K562 (cell line): ENCODE measurements around the gene GMPR2. TPM values are rescaled to one million over a fixed set of nuclear protein-coding genes. Genes with fewer than 3 reads are reported as not detected.
A peak's percentile ranks its signal among the peaks of the same experiment; 100 is the strongest.

Source experiments
- ATF2 ChIP-seq: sonication (generic); formaldehyde crosslinking; IDR thresholded peaks from 2 replicates; pipeline ENCODE4 v1.8.1; 2022; ENCODE audit warnings: missing genetic modification reagents
- ESRRB ChIP-seq: fragments of 250-450 bp; sonication (Bioruptor Pico); IDR thresholded peaks from 2 replicates; pipeline ENCODE4 v1.5.0; 2020; ENCODE audit warnings: mild to moderate bottlenecking, moderate library complexity, borderline replicate concordance
- NKRF ChIP-seq: fragments of 450-650 bp; IDR thresholded peaks from 2 replicates; pipeline ENCODE4 v1.6.1; 2016; ENCODE audit warnings: borderline replicate concordance
- PHF20 ChIP-seq: fragments of 450-650 bp; IDR thresholded peaks from 2 replicates; pipeline ENCODE4 v1.6.1; 2018; ENCODE audit not compliant: partially characterized antibody
- RBBP5 ChIP-seq: fragments of 200-600 bp; sonication (generic); IDR thresholded peaks from 2 replicates; pipeline ENCODE4 v1.6.1; 2012; ENCODE audit warnings: borderline replicate concordance, mild to moderate bottlenecking, low read length, control low read depth, inconsistent platforms; ENCODE audit not compliant: insufficient read depth, poor library complexity, severe bottlenecking
- REST ChIP-seq, 2 experiments: fragments of 450-650 bp; formaldehyde crosslinking in 1 of 2; IDR thresholded peaks; 2 replicates each; pipeline versions ENCODE4 v1.4.0 to v1.6.1; 2014 to 2020; ENCODE audit warnings: mild to moderate bottlenecking in 2 of 2, borderline replicate concordance in 1 of 2, low read depth in 1 of 2
- SMARCE1 ChIP-seq: fragments of 450-650 bp; IDR thresholded peaks from 2 replicates; pipeline ENCODE4 v1.7.1; 2016; ENCODE audit warnings: mild to moderate bottlenecking
- TAF7 ChIP-seq: fragments of 450-650 bp; IDR thresholded peaks from 2 replicates; pipeline ENCODE4 v1.6.1; 2016; ENCODE audit warnings: missing genetic modification characterization, missing compliant biosample characterization
- ZFX ChIP-seq: sonication (generic); formaldehyde crosslinking; IDR thresholded peaks from 2 replicates; pipeline ENCODE4 v1.8.0; 2022; ENCODE audit warnings: mild to moderate bottlenecking, missing genetic modification reagents, moderate library complexity
- ZNF134 ChIP-seq: fragments of 250-450 bp; sonication (Bioruptor Pico); conservative IDR thresholded peaks from 2 replicates; pipeline ENCODE4 v1.4.0; 2020
- ZNF280A ChIP-seq: fragments of 450-650 bp; IDR thresholded peaks from 2 replicates; pipeline ENCODE4 v1.6.1; 2018; ENCODE audit warnings: mild to moderate bottlenecking, low read depth; ENCODE audit not compliant: partially characterized antibody
- ZNF707 ChIP-seq: fragments of 250-450 bp; sonication (Bioruptor Pico); conservative IDR thresholded peaks from 2 replicates; pipeline ENCODE4 v1.8.0; 2022; ENCODE audit warnings: inconsistent platforms, mild to moderate bottlenecking, moderate library complexity
- ZNF766 ChIP-seq: fragments of 200-800 bp; sonication (Bioruptor generic); conservative IDR thresholded peaks from 2 replicates; pipeline ENCODE4 v1.6.1; 2016; ENCODE audit warnings: missing genetic modification characterization, missing compliant biosample characterization
- polyA plus RNA-seq, 8 experiments: library from polyadenylated mRNA; depleted of rRNA in 4 of 8; stranded (reverse) in 5 of 8; unstranded in 3 of 8; fragments of >200 nt; fragmentation: Nextera tagmentation in 2 of 8; fragmentation: Illumina TruSeq in 1 of 8; extraction: Ambion mirVana in 2 of 8; extraction: Trizol in 1 of 8; gene quantifications; 2 replicates each; pipeline versions ENCODE4 v1.2.1 to v1.2.3, GENCODE V29; 2011 to 2014; ENCODE audit warnings: inconsistent platforms in 1 of 8, missing spikeins in 1 of 8
- total RNA-seq, 7 experiments: library from RNA; depleted of rRNA in 6 of 7; stranded (reverse); fragments of >200 nt in 6 of 7; fragmentation: Illumina TruSeq in 2 of 7; extraction: Trizol in 2 of 7; gene quantifications; 2 replicates each; pipeline versions ENCODE4 v1.2.1 to v1.2.3, GENCODE V29; 2011 to 2021; ENCODE audit warnings: low replicate concordance in 1 of 7

The GMPR2 gene
- total and polyA plus RNA-seq, 9 of the 15 experiments (the other 6 are each of a cell fraction or from before 2014, with no cell fraction given), result 26.4 to 67.4 (median 36.3) TPM

- TF ChIP-seq REST (IDR thresholded peaks at IDR 0.05; ENCODE audit: borderline replicate concordance) (peak; percentile 31; the same call in 1 of the 2 replicates), REST (CRISPR knock-in tag; IDR thresholded peaks at IDR 0.05; ENCODE audit: low read depth) (no peak), RBBP5 (peak; percentile 49), ZFX (CRISPR knock-in tag) (peak; percentile 73), ZNF280A (no peak), NKRF (peak; percentile 46; the same call in 1 of the 2 replicates), ZNF707 (CRISPR knock-in tag) (no peak), SMARCE1 (no peak), ATF2 (CRISPR knock-in tag) (no peak), PHF20 (peak; percentile 79), TAF7 (0 out of 2 replicates have a peak, but pooled peaks have one; percentile 35), ESRRB (no peak), ZNF766 (no peak), ZNF134 (no peak)
Observed at GRCh38 chr14:24215495-24216344, 17.0 kb upstream of the GMPR2 start, which contains the start of gene MDP1 (continued).
